ENCODE results near the gene SMIM44.

- TF ChIP-seq POLR2AphosphoS5 (IDR thresholded peaks at IDR 0.05; ENCODE audit: borderline replicate concordance, low read depth, low read length) = no peak
- TF ChIP-seq EZH2 (IDR thresholded peaks at IDR 0.05) = no peak
Observed at GRCh38 chr19:3451451-3451866, 31.8 kb downstream of the SMIM44 start.
